ENCODE measurements around the gene SEPHS2.
"Not testable (repeated sequence)": the region's sequence is repeated elsewhere in the genome, so short reads cannot be mapped to it uniquely, and the experiment has no call there.

Gene SEPHS2

GRCh38 chr16:30445408-30446202 lies at the start of gene SEPHS2:
Gene SEPHS2, minus strand, starts transcription at chr16:30445874. Its CDS starts 147 bp downstream, at chr16:30445727.
- DNase-seq: peak; percentile 99

- DNase-seq: no peak
These were observed 49.0 kb upstream of the SEPHS2 start for GRCh38 chr16:30494709-30495108.

GRCh38 chr16:30493941-30494488 lies 48.3 kb upstream of the SEPHS2 start:
- DNase-seq: no peak

- DNase-seq: peak; percentile 60
These were observed 46.2 kb upstream of the SEPHS2 start for GRCh38 chr16:30491744-30492308.

- no peak for DNase-seq
These were observed 45.6 kb upstream of the SEPHS2 start for GRCh38 chr16:30491229-30491628.

- no peak for DNase-seq
These were observed 44.5 kb upstream of the SEPHS2 start for GRCh38 chr16:30490210-30490609.

GRCh38 chr16:30488764-30489605 lies 43.3 kb upstream of the SEPHS2 start:
- peak; percentile 76 for DNase-seq

- DNase-seq: no peak
These were observed 40.3 kb upstream of the SEPHS2 start for GRCh38 chr16:30485818-30486436.

GRCh38 chr16:30484887-30485286 lies 39.2 kb upstream of the SEPHS2 start:
- DNase-seq: no peak

GRCh38 chr16:30482366-30482765 lies 36.7 kb upstream of the SEPHS2 start:
- no peak for DNase-seq

- DNase-seq: no peak
These were observed 35.7 kb upstream of the SEPHS2 start for GRCh38 chr16:30481381-30481780.

- no peak for DNase-seq
These were observed 33.2 kb upstream of the SEPHS2 start for GRCh38 chr16:30478766-30479478.

GRCh38 chr16:30477773-30478172 lies 32.1 kb upstream of the SEPHS2 start:
- DNase-seq: not testable (repeated sequence)

GRCh38 chr16:30476991-30477390 lies 31.3 kb upstream of the SEPHS2 start:
- no peak for DNase-seq

GRCh38 chr16:30474684-30475083 lies 29.0 kb upstream of the SEPHS2 start:
- no peak for DNase-seq

- DNase-seq: no peak
These were observed 28.4 kb upstream of the SEPHS2 start for GRCh38 chr16:30474074-30474452.

GRCh38 chr16:30473231-30474073 lies 27.8 kb upstream of the SEPHS2 start:
- DNase-seq: no peak

GRCh38 chr16:30472328-30472942 lies 26.8 kb upstream of the SEPHS2 start, which contains the start of gene ITGAL:
Gene ITGAL, plus strand, starts transcription at chr16:30472742. Its CDS starts 96 bp downstream, at chr16:30472838.
- no peak for DNase-seq

GRCh38 chr16:30470632-30470995 lies 24.9 kb upstream of the SEPHS2 start:
- DNase-seq: no peak

- DNase-seq: no peak
These were observed 24.5 kb upstream of the SEPHS2 start for GRCh38 chr16:30470170-30470512.

GRCh38 chr16:30464078-30464477 lies 18.4 kb upstream of the SEPHS2 start:
- DNase-seq: no peak

Measured in DMS53 (cell line).